ENCODE results near the gene RAB9A. TPM values are rescaled to one million over a fixed set of nuclear protein-coding genes. Genes with fewer than 3 reads are reported as not detected.
A peak's percentile ranks its signal among the peaks of the same experiment; 100 is the strongest.

Gene RAB9A
- total and polyA plus RNA-seq, 2 donors from 2014 or later = 31.1 to 33.7 TPM

DNA sequence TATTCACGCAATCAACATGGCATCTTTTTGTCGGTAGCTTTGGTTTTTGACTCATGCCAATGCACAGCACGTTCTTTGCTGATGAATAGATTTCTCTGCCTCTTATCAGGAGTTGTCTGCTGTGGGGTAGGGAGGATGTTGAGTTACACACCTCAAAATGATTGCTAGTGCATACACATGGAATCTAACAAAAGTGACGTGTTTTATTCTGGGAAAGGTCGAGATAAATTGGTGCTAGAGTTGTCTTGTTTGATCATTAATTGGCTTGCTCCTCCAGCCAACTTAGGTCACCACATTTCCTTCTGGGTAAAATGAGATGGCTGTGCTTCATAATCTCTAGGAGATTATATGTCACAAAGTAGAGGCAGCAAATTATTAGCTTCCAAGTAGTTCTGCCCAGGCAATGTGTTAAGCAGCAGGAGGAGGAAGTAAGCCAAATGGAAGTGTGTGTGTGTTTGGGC lies 3.9 kb downstream of the RAB9A start:
- Histone ChIP-seq H3K9ac (ENCODE audit: low read length in 3 of 3) (no peak overlapping the region), H3K9me3 (ENCODE audit: control insufficient read depth in 2 of 3, insufficient read depth in 1 of 3, low read length in 3 of 3) (no peaks in the 10 kb centered on the region), H3K4me3 (ENCODE audit: low read length in 3 of 3) (no peak overlapping the region), H3K27ac (ENCODE audit: low read depth in 2 of 2, low read length in 2 of 2) (peak overlapping the region in 1 of 2 donors; percentile 47), H3K4me1 (ENCODE audit: control insufficient read depth in 2 of 3, insufficient read depth in 2 of 3, low read depth in 1 of 3, low read length in 3 of 3) (peaks cover 0 to 18% (median 11%) of the 10 kb centered on the region in 3 donors), H3K36me3 (ENCODE audit: control insufficient read depth in 2 of 3, insufficient read depth in 3 of 3, low read length in 3 of 3) (no peaks in the 10 kb centered on the region), H3K27me3 (ENCODE audit: control insufficient read depth, insufficient read depth, low read length) (peaks cover 35% of the 10 kb centered on the region)
- DNase-seq = no peak
- FAIRE-seq = no peak
- TF ChIP-seq, protein P1, sequence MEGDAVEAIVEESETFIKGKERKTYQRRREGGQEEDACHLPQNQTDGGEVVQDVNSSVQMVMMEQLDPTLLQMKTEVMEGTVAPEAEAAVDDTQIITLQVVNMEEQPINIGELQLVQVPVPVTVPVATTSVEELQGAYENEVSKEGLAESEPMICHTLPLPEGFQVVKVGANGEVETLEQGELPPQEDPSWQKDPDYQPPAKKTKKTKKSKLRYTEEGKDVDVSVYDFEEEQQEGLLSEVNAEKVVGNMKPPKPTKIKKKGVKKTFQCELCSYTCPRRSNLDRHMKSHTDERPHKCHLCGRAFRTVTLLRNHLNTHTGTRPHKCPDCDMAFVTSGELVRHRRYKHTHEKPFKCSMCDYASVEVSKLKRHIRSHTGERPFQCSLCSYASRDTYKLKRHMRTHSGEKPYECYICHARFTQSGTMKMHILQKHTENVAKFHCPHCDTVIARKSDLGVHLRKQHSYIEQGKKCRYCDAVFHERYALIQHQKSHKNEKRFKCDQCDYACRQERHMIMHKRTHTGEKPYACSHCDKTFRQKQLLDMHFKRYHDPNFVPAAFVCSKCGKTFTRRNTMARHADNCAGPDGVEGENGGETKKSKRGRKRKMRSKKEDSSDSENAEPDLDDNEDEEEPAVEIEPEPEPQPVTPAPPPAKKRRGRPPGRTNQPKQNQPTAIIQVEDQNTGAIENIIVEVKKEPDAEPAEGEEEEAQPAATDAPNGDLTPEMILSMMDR (IDR thresholded peaks at IDR 0.05; ENCODE audit: borderline replicate concordance, extremely low read depth, insufficient read depth) = no peak
- intact Hi-C loops (cut with DNase I) = no loop called here

DNA sequence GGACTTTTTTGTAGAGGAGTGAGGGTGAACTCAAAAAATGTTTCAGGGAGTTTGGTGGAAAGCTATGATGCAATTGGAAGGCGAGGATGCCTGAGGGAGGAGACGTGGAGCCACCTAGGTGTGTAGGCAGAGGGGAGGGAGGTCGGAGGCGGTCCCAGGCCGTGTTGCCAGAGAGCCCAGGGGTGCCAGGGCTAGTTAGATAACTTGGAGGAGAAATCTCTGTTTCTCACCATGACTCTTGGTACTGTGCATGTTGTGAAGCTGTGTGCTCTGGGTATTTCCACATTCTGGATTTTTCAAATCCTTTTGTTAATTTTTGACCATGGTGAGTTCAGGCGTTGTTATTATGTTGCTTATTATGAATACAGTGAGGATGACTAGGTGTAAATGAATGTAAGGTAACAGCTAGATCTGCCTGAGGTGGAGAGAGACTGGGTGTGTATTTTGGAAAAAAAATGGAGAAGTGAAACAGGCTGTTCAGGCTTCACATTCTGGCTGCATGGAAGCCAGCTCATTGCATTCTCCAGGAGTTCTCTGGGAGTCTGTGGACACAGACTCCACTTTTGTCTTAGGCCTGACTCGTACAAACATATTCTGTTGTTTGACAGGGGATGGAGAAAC lies 4.5 kb downstream of the RAB9A start:
- intact Hi-C loops (cut with DNase I) = no loop called here
- DNase-seq (no peak), FAIRE-seq (no peak)
- no peaks in the 10 kb centered on the region for H3K36me3 ChIP-seq (ENCODE audit: control insufficient read depth in 2 of 3, insufficient read depth in 3 of 3, low read length in 3 of 3)
- H3K4me1 ChIP-seq (ENCODE audit: control insufficient read depth in 2 of 3, insufficient read depth in 2 of 3, low read depth in 1 of 3, low read length in 3 of 3) = peaks cover 0 to 18% (median 11%) of the 10 kb centered on the region in 3 donors
- TF ChIP-seq, protein P1 (IDR thresholded peaks at IDR 0.05; ENCODE audit: borderline replicate concordance, extremely low read depth, insufficient read depth) = no peak
- H3K9ac ChIP-seq (ENCODE audit: low read length in 3 of 3) = no peak overlapping the region
- peak overlapping the region in 1 of 2 donors; percentile 47 for H3K27ac ChIP-seq (ENCODE audit: low read depth in 2 of 2, low read length in 2 of 2)
- H3K27me3 ChIP-seq (ENCODE audit: control insufficient read depth, insufficient read depth, low read length) = peaks cover 31% of the 10 kb centered on the region
- H3K9me3 ChIP-seq (ENCODE audit: control insufficient read depth in 2 of 3, insufficient read depth in 1 of 3, low read length in 3 of 3) = no peaks in the 10 kb centered on the region
- no peak overlapping the region for H3K4me3 ChIP-seq (ENCODE audit: low read length in 3 of 3)

GRCh38 chrX:13694359-13694758 lies 5.4 kb downstream of the RAB9A start:
- Histone ChIP-seq H3K27me3 (ENCODE audit: control insufficient read depth, insufficient read depth, low read length) (peaks cover 27% of the 10 kb centered on the region), H3K36me3 (ENCODE audit: control insufficient read depth in 2 of 3, insufficient read depth in 3 of 3, low read length in 3 of 3) (no peaks in the 10 kb centered on the region), H3K4me1 (ENCODE audit: control insufficient read depth in 2 of 3, insufficient read depth in 2 of 3, low read depth in 1 of 3, low read length in 3 of 3) (peaks cover 0 to 18% (median 11%) of the 10 kb centered on the region in 3 donors), H3K4me3 (ENCODE audit: low read length in 3 of 3) (no peak overlapping the region), H3K9ac (ENCODE audit: low read length in 3 of 3) (no peak overlapping the region), H3K27ac (ENCODE audit: low read depth in 2 of 2, low read length in 2 of 2) (no peak overlapping the region), H3K9me3 (ENCODE audit: control insufficient read depth in 2 of 3, insufficient read depth in 1 of 3, low read length in 3 of 3) (no peaks in the 10 kb centered on the region)
- intact Hi-C loops (cut with DNase I) = no loop called here
- DNase-seq = no peak
- TF ChIP-seq, protein P1 (IDR thresholded peaks at IDR 0.05; ENCODE audit: borderline replicate concordance, extremely low read depth, insufficient read depth) = no peak
- FAIRE-seq = no peak

Measured in kidney (tissue), 14 donors.